ENCODE data around the gene RARB. TPM values are rescaled to one million over a fixed set of nuclear protein-coding genes. Genes with fewer than 3 reads are reported as not detected.

RARB gene
- total RNA-seq, 1 donor from 2014 or later: 15.0 TPM

DNA sequence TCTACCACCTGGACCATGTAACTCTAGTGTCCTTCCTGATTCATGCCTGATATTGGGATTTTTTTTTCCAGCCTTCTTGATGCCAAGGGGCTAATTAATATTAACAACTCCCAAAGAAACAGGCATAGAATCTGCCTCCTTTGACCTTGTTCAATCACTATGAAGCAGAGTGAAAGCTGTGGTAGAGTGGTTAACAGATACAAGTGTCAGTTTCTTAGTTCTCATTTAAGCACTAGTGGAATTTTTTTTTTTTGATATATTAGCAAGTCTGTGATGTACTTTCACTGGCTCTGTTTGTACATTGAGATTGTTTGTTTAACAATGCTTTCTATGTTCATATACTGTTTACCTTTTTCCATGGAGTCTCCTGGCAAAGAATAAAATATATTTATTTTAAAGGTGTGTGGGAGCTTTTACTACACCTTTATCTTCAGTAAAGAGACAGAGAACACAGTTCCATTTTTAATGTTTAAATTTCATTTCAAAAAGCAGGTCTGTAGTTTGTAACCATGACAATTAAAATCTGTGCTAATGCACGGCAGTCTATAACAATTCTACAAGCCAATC is 169.6 kb downstream of the RARB start:
- Histone ChIP-seq H3K27ac (no peak overlapping the region), H3K4me1 (peaks cover 14% of the 10 kb centered on the region), H3K9me3 (no peaks in the 10 kb centered on the region), H3K27me3 (no peaks in the 10 kb centered on the region), H3K4me3 (no peak overlapping the region), H3K36me3 (peaks cover 0 to 16% of the 10 kb centered on the region in 2 donors)
- intact Hi-C loops (cut with DNase I): loop anchor here (5.0 to 10.0 kb wide), 2 partner anchors 173 to 825 kb away; partner anchors contain the start of gene RARB
- no peak for DNase-seq (ENCODE audit: extremely low spot score in 2 of 2)
- TF ChIP-seq, protein P1, sequence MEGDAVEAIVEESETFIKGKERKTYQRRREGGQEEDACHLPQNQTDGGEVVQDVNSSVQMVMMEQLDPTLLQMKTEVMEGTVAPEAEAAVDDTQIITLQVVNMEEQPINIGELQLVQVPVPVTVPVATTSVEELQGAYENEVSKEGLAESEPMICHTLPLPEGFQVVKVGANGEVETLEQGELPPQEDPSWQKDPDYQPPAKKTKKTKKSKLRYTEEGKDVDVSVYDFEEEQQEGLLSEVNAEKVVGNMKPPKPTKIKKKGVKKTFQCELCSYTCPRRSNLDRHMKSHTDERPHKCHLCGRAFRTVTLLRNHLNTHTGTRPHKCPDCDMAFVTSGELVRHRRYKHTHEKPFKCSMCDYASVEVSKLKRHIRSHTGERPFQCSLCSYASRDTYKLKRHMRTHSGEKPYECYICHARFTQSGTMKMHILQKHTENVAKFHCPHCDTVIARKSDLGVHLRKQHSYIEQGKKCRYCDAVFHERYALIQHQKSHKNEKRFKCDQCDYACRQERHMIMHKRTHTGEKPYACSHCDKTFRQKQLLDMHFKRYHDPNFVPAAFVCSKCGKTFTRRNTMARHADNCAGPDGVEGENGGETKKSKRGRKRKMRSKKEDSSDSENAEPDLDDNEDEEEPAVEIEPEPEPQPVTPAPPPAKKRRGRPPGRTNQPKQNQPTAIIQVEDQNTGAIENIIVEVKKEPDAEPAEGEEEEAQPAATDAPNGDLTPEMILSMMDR (IDR thresholded peaks at IDR 0.05): no peak
- TF ChIP-seq POLR2A (IDR thresholded peaks at IDR 0.05) (no peak), POLR2AphosphoS5 (IDR thresholded peaks at IDR 0.05; ENCODE audit: insufficient read depth in 1 of 2, low read depth in 1 of 2) (no peak)

DNA sequence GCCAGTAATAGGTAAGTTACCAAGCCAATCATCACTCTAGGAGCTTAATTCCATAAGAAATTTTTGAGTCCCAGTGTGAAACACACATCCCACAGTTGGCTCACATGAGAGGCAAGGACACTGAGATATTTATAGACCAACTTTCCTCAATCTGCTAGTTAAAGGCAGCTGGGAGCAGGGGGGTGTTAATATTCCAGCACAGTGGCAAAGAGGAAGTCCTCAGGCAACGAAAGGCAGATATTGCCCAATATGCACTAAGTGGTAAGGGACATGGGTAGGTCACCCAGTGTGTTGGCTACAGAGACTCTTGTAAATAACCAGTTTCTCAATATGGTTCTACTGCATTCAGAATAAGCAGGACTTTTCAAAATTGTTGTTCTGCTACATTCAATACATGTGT is 175.6 kb downstream of the RARB start:
- H3K9me3 ChIP-seq: no peaks in the 10 kb centered on the region
- no peak overlapping the region for H3K27ac ChIP-seq
- H3K27me3 ChIP-seq: no peaks in the 10 kb centered on the region
- TF ChIP-seq POLR2A (IDR thresholded peaks at IDR 0.05): no peak
- TF ChIP-seq, protein P1 (IDR thresholded peaks at IDR 0.05): no peak
- TF ChIP-seq POLR2AphosphoS5 (IDR thresholded peaks at IDR 0.05; ENCODE audit: insufficient read depth in 1 of 2, low read depth in 1 of 2): no peak
- intact Hi-C loops (cut with DNase I): no loop called here
- no peak for DNase-seq (ENCODE audit: extremely low spot score in 2 of 2)
- H3K36me3 ChIP-seq: peaks cover 0 to 46% of the 10 kb centered on the region in 2 donors
- H3K4me3 ChIP-seq: no peak overlapping the region
- H3K4me1 ChIP-seq: no peaks in the 10 kb centered on the region

DNA sequence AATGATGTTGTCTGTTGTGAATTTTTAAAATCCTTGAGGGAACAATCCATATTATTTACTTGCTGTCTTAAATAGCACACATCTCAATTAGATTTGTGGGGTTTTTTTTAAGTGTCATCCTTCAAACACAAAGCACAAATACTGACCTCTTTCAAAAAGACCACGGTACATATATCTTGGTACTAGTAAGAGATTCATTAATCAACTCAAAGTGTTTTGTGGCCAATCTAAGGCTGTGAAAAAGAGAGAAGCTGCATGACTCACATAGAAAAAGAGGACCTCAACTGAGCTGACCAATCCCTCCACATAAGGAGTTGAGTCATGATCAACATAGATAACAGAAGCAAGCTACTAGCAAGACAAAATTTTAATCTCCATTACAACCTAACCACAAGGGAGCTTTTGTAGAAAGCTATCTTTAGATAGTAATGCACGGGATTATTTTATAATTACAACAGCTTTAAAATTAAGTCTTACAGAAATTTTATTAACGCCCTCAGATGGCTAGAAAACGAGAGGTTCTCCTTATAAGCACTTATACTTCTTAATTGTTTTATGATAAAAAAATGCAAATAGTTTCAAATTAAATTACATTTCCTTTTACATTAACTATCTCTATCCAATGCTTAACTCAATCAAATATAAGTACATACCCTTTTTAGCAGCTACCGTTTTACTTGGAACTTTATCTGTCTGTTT is 176.2 kb downstream of the RARB start:
- H3K4me1 ChIP-seq: no peaks in the 10 kb centered on the region
- TF ChIP-seq POLR2A (IDR thresholded peaks at IDR 0.05) (no peak), POLR2AphosphoS5 (IDR thresholded peaks at IDR 0.05; ENCODE audit: insufficient read depth in 1 of 2, low read depth in 1 of 2) (no peak)
- TF ChIP-seq, protein P1 (IDR thresholded peaks at IDR 0.05): no peak
- no peak overlapping the region for H3K4me3 ChIP-seq
- no peak for DNase-seq (ENCODE audit: extremely low spot score in 2 of 2)
- intact Hi-C loops (cut with DNase I): no loop called here
- H3K9me3 ChIP-seq: no peaks in the 10 kb centered on the region
- H3K36me3 ChIP-seq: peaks cover 0 to 46% of the 10 kb centered on the region in 2 donors
- no peaks in the 10 kb centered on the region for H3K27me3 ChIP-seq
- H3K27ac ChIP-seq: no peak overlapping the region

DNA sequence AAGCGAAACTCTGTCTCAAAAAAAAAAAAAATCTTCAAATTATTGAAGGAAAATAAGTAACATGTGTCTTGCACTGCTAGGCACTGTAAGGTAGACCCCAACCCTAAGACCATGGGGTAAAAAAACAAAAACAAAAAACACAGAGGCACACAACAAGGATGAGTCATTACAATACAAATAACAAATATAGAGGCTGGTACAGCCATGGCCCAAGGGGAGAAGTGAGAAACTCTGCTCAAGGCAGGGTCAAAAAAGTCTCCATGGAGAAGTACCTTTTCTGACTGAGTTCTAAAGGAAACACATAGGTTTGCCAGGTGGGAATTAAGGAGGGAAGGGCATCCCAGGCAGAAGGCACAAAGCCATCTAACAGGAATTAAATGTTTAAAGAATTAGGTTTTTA is 182.1 kb downstream of the RARB start:
- no peaks in the 10 kb centered on the region for H3K9me3 ChIP-seq
- TF ChIP-seq POLR2A (IDR thresholded peaks at IDR 0.05) (no peak), POLR2AphosphoS5 (IDR thresholded peaks at IDR 0.05; ENCODE audit: insufficient read depth in 1 of 2, low read depth in 1 of 2) (no peak)
- TF ChIP-seq, protein P1 (IDR thresholded peaks at IDR 0.05): no peak
- H3K36me3 ChIP-seq: peaks cover 0 to 57% of the 10 kb centered on the region in 2 donors
- intact Hi-C loops (cut with DNase I): no loop called here
- H3K27ac ChIP-seq: no peak overlapping the region
- H3K4me3 ChIP-seq: no peak overlapping the region
- no peaks in the 10 kb centered on the region for H3K27me3 ChIP-seq
- no peak for DNase-seq (ENCODE audit: extremely low spot score in 2 of 2)
- H3K4me1 ChIP-seq: no peaks in the 10 kb centered on the region

DNA sequence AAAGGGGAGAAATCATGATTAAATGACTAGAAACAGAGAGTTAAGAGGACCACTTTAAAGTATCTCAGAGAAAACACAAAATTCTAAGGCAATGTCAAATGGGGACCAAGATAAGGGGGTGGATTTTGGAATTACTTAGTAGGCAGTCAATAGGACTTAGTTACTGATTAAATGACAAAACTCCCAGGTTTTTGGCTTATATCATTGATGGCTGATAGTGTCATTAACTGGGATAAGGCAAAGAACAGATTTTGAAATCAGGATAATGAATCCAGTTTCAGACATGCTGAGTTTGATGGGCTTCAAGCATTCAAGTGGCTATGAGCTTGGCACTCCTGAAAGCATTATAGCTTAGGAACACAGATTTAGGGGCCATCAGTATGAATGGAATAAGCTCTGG is 182.7 kb downstream of the RARB start:
- DNase-seq (ENCODE audit: extremely low spot score in 2 of 2): no peak
- intact Hi-C loops (cut with DNase I): no loop called here
- Histone ChIP-seq H3K27ac (no peak overlapping the region), H3K27me3 (no peaks in the 10 kb centered on the region), H3K4me1 (no peaks in the 10 kb centered on the region), H3K4me3 (no peak overlapping the region), H3K9me3 (no peaks in the 10 kb centered on the region), H3K36me3 (peaks cover 0 to 57% of the 10 kb centered on the region in 2 donors)
- TF ChIP-seq, protein P1 (IDR thresholded peaks at IDR 0.05): no peak

Measured in vagina (tissue), 2 donors.